CD4-positive, alpha-beta T cell treated with Interleukin-2 at 100 ng/mL for 4 hours (primary cell): ENCODE data around the gene ZNF415.
"Not testable (repeated sequence)": the region's sequence is repeated elsewhere in the genome, so short reads cannot be mapped to it uniquely, and the experiment has no call there.

Source experiments
- DNase-seq: peaks from one replicate; pipeline ENCODE4 v3.0.0-alpha.2; 2020; ENCODE audit warnings: low spot score

The ZNF415 gene

DNA sequence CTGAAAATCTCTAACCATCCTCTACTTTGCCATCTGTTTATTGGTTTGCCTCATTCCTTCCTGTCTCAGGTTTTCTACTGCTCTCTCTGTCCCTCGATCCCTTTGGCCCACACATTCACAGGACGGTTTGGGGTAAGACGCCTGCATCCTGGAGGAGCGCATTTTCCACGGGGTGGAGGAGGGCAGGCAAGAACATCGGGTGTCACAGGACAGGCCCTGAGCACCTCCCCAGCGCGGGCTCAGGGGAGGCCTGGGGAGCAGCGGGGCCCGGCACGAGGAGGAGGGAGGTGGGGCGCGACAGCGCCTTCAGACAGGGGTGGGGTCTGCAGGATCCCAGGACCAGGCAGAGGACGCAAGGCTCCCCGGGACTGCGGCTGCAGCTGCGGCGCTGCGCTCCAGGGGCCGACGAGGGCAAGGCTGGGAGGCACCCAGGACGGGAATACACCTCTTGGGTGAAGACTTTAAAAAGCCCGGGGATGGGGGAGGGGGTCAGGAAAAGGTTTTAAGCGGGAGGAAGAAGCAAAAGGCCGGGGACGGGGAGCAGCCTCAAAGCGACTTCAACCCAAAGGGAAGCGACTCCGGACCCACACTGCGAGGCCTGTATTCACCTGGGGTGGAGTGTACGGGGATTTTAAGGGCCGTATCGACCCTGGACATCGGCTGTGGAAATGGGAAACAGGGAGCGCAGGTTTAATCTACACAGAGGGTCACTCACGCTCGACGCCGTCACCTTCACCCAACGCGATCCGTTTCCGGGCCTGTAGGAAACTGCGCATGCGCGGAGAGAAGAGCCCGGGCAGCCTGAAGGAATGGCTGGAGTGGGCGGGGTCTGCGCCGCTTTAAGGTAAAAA is at the start of gene ZNF415:
ZNF415 (minus strand) TSS at position 770 of the 851 bp plus-strand sequence. CDS start 10,234 bp downstream, outside the sequence.
- peak; percentile 52 for DNase-seq

DNA sequence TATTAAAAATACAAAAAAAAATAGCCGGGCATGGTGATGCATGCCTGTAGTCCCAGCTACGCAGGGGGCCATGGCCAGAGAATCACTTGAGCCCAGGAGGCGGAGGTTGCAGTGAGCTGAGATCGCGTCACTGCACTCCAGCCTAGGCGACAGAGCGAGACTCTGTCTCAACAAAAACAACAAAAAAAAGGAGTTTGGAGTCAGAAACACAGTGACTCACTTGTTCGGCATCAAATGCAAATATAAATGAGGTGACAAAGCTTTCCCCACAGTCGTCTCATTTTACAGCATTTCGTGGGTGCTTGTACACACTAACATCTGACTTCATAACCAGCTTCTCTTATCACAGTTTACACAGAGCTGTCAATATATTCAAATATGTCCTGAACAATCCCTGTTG is 49.5 kb upstream of the ZNF415 start:
- DNase-seq = no peak

DNA sequence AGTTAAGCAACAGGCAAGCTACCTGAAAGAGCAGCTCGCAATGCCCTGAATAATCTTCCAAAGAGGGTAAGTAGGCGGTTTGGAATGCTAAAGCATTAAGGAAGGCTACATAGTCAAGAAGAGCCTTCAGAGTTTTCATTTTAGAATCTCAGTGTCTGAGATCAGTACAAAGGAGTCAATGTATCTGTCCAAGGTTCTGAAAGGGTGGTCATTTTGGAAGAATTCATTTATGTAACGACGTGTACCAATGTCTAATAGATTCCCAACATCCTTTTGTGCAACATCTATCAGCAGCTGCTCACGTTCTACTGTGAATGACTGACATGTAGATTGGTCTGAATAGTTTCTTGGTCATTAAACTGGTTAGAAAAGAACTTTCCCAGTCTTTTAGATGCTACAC is 45.3 kb upstream of the ZNF415 start:
- no peak for DNase-seq

DNA sequence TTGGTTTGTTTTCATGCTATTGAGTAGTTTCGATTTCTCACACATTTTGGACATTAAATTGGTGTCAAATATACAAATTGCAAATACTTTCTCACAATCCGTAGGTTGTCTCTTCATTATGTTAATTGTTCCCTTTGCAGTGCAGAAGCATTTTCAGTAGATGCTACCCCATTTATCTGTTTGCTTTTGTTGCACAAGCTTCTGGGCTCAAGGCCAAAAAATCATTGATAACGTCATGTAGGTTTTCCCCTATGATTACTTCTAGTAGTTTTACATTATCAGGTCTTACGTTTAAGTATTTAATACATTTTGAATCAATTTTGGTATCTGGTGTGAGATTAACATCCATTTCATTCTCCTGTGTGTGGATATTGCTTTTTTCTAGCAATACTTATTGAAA is 40.2 kb upstream of the ZNF415 start:
- DNase-seq = no peak

DNA sequence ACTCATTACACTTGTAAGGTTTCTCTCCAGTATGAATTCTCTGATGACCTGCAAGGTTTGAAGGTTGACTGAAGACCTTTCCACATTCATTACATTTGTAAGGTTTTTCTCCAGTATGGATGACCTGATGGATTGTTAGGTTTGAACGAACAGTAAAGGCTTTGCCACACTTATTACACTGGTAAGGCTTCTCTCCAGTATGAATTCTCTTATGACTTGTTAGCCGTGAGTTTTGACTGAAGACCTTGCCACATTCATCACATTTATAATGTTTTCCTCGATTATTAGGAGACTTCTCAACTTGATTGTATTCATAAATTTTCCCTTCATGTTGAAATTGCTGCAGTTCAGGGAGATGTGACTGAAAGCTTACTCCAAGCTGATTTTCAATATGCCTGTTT is 33.0 kb upstream of the ZNF415 start:
- DNase-seq = no peak

- no peak for DNase-seq
Observed at GRCh38 chr19:53161123-53161522, 28.4 kb upstream of the ZNF415 start.

DNA sequence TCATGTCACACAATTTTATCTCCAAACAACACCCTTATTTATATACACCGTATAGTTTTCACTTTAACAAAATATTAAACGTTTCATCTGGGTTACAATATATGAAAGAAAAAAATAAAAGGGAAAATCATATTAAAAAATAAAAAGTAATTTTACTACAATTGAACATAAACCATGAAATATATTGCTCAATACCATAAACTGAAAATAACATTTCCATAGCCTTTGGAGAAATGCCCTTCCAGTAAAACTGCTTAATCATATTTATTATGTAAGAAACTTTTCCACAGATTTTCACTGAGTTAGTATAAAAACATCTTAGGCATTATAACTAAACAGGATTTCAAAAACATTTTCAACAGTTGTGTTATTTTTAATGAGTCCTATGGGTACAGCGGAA is 27.6 kb upstream of the ZNF415 start:
- DNase-seq = no peak

- peak; percentile 3 for DNase-seq
Observed at GRCh38 chr19:53158119-53158656, 25.5 kb upstream of the ZNF415 start.

- no peak for DNase-seq
Observed at GRCh38 chr19:53157626-53158025, 24.9 kb upstream of the ZNF415 start.

GRCh38 chr19:53156850-53157249 is 24.1 kb upstream of the ZNF415 start:
- DNase-seq = no peak

- no peak for DNase-seq
Observed at GRCh38 chr19:53147645-53148044, 14.9 kb upstream of the ZNF415 start.

- DNase-seq = no peak
Observed at GRCh38 chr19:53140351-53140750, 7.6 kb upstream of the ZNF415 start.

- no peak for DNase-seq
Observed at GRCh38 chr19:53136432-53136831, 3.7 kb upstream of the ZNF415 start.

DNA sequence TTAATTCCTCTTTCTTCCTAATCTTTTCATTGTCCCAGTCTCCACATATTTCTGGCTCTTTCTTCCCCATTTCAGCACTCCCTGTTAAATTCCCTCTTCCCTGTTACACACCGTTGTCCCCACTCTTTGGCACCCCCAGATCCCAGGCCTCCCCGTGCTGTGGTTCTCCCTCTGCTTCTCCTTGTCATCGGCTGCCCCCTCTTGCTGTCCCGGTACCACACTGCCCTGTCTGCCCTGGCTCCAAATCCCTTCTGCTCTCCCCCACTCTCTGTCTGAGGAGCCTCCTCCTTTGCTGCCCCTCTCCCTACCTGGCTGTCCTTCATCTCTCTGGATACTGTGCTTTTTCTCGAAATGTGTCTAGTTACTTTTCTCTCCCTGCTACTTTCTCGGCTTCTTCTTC is 983 bp downstream of the ZNF415 start:
- no peak for DNase-seq

DNA sequence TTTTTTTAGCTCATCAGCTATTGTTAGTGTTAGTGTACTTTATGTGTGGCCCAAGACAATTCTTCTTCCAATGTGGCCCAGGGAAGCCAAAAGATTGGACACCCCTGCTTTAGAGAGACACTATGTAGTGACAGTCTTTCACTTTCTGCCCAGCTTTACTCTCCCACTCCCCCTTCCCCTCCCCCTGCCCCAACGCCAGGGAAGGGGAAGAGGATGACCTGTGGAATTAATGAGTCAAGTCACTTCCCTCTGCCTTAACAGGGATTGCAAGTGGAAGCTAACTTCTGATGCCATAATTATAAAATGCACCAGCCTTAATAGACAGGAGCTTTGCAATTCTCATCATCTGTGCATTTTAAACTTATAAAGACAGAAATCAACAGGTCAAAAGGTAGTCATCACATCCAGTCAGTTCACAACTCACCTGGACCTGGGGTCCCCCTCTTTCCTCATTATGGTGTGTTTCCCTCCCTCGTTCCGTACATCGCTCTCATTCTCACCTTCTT is 1.6 kb downstream of the ZNF415 start:
- DNase-seq = no peak

DNA sequence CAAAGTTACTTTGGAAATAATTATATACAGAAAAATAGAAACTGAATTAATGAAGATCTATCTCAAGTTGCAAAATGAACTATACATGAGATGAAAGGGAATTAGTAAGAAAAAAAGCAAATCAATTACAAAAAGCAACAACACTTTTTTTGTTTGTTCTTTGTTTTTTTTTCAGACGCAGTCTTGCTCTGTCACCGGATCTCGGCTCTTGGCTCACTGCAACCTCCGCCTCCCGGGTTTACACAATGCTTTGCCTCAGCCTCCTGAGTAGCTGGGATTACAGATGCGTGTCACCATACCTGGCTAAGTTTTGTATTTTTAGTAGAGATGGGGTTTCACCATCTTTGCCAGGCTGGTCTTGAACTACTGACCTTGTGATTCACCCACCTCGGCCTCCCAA is 2.2 kb downstream of the ZNF415 start:
- no peak for DNase-seq

- not testable (repeated sequence) for DNase-seq
Observed at GRCh38 chr19:53126733-53127526, 5.8 kb downstream of the ZNF415 start.

GRCh38 chr19:53123400-53123799 is 9.3 kb downstream of the ZNF415 start:
- DNase-seq = no peak

DNA sequence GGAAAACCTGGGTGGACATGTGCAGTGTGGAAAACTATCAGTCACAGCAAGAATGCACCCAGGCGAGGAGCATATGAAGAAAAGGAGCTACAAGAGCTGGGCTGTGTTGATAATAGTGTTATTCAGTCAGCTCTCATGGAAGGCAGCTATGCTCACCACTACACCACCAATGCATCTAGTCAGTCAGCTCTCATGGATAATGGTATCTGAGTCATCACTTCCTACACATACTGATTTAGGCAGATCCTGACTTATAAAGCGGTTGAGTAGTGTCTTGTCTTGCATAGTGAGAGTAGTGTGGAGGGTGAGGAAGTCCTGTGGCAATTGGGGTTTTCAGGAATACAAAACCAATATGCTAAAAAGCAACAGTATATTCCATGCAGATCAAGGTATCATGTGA is 20.4 kb downstream of the ZNF415 start:
- DNase-seq = no peak

DNA sequence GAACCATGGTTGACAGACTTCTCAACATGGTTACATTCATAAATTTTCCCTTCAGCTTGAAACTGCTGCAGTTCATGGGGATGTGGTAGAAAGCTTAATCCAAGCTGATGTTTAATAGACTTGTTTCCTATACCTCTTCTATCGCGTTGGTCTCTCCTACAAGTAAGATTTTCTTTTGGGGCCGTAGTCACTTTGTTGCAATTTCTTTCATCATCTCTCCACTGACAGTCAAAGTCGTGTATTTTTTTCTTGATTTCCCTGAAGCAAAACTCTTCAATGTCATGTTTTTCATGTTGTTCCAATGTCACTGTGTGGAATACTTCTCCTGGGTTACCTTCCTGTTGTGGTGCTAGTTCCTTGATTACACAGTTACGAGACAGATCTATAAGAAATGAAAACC is 23.2 kb downstream of the ZNF415 start:
- no peak for DNase-seq

- DNase-seq = peak; percentile 99
Observed at GRCh38 chr19:53103234-53104203, 29.2 kb downstream of the ZNF415 start, which contains the start of gene ZNF160. Gene ZNF160 (minus strand): TSS chr19:53103422. CDS start chr19:53086276, 17,146 bp downstream.
